ENCODE data around the gene TMPRSS6. TPM values are rescaled to one million over a fixed set of nuclear protein-coding genes. Genes with fewer than 3 reads are reported as not detected.

TMPRSS6 gene
- total RNA-seq, 1 donor from 2014 or later: not detected

GRCh38 chr22:37065961-37066360 is 43.6 kb downstream of the TMPRSS6 start:
- Histone ChIP-seq H3K27me3 (ENCODE audit: control insufficient read depth, insufficient read depth, low read length) (peaks cover 39% of the 10 kb centered on the region), H3K36me3 (ENCODE audit: control insufficient read depth, insufficient read depth, low read length) (no peaks in the 10 kb centered on the region), H3K4me3 (ENCODE audit: low read depth, low read length) (no peak overlapping the region)
- DNase-seq (ENCODE audit: low read depth): no peak
- TF ChIP-seq CTCF (IDR thresholded peaks at IDR 0.05; ENCODE audit: insufficient read depth, low read length, poor library complexity, severe bottlenecking): no peak

- Histone ChIP-seq H3K36me3 (ENCODE audit: control insufficient read depth, insufficient read depth, low read length) (no peaks in the 10 kb centered on the region), H3K4me3 (ENCODE audit: low read depth, low read length) (no peak overlapping the region), H3K27me3 (ENCODE audit: control insufficient read depth, insufficient read depth, low read length) (peaks cover 31% of the 10 kb centered on the region)
- DNase-seq (ENCODE audit: low read depth): no peak
- TF ChIP-seq CTCF (IDR thresholded peaks at IDR 0.05; ENCODE audit: insufficient read depth, low read length, poor library complexity, severe bottlenecking): no peak
Measured at GRCh38 chr22:37065180-37065579, 44.3 kb downstream of the TMPRSS6 start.

- DNase-seq (ENCODE audit: low read depth): no peak
- no peak for TF ChIP-seq CTCF (IDR thresholded peaks at IDR 0.05; ENCODE audit: insufficient read depth, low read length, poor library complexity, severe bottlenecking)
- H3K36me3 ChIP-seq (ENCODE audit: control insufficient read depth, insufficient read depth, low read length): no peaks in the 10 kb centered on the region
- peaks cover 28% of the 10 kb centered on the region for H3K27me3 ChIP-seq (ENCODE audit: control insufficient read depth, insufficient read depth, low read length)
- H3K4me3 ChIP-seq (ENCODE audit: low read depth, low read length): no peak overlapping the region
Measured at GRCh38 chr22:37064553-37064952, 45.0 kb downstream of the TMPRSS6 start.

GRCh38 chr22:37063431-37064420 is 45.8 kb downstream of the TMPRSS6 start:
- DNase-seq (ENCODE audit: low read depth): no peak
- no peak overlapping the region for H3K4me3 ChIP-seq (ENCODE audit: low read depth, low read length)
- no peak for TF ChIP-seq CTCF (IDR thresholded peaks at IDR 0.05; ENCODE audit: insufficient read depth, low read length, poor library complexity, severe bottlenecking)
- H3K36me3 ChIP-seq (ENCODE audit: control insufficient read depth, insufficient read depth, low read length): no peaks in the 10 kb centered on the region
- H3K27me3 ChIP-seq (ENCODE audit: control insufficient read depth, insufficient read depth, low read length): peaks cover 20% of the 10 kb centered on the region

- no peak for TF ChIP-seq CTCF (IDR thresholded peaks at IDR 0.05; ENCODE audit: insufficient read depth, low read length, poor library complexity, severe bottlenecking)
Measured at GRCh38 chr22:37062702-37063381, 46.7 kb downstream of the TMPRSS6 start.

More at GRCh38 chr22:37062702-37063381, 46.7 kb downstream of the TMPRSS6 start:
- no peak overlapping the region for H3K4me3 ChIP-seq (ENCODE audit: low read depth, low read length)
- no peaks in the 10 kb centered on the region for H3K36me3 ChIP-seq (ENCODE audit: control insufficient read depth, insufficient read depth, low read length)
- no peak for DNase-seq (ENCODE audit: low read depth)
- peaks cover 11% of the 10 kb centered on the region for H3K27me3 ChIP-seq (ENCODE audit: control insufficient read depth, insufficient read depth, low read length)

All from kidney epithelial cell (primary cell).